Measurements from ENCODE around the gene LRP1.
A peak's percentile ranks its signal among the peaks of the same experiment; 100 is the strongest.

The LRP1 gene

DNA sequence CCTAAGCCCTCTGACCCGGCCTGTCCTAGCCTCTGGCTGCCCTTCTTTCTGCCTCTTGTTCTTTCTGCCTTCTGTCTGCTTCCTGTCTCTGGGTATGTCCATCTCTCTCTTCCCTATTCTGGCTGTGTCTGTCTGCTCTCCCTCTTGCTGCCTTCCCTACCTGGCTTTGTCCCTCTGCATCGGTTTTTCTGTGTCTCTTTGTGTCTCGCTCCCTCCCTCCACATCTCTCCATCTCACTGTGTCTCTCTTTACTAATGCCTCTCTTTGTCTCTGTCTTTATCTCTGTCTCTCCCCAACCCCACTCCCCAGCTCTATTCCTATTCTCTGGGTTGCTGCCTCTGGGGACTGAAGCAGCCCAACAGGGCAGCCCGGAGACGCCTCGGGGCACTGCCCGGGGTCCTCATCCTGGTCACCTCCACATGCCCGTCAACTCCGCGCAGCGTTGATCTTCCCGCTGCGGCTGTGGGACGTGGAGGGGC is 111.3 kb downstream of the LRP1 start:
- H3K27me3 ChIP-seq (ENCODE audit: control insufficient read depth, insufficient read depth, low read length): peaks cover 6% of the 10 kb centered on the region
- no peaks in the 10 kb centered on the region for H3K79me2 ChIP-seq

DNA sequence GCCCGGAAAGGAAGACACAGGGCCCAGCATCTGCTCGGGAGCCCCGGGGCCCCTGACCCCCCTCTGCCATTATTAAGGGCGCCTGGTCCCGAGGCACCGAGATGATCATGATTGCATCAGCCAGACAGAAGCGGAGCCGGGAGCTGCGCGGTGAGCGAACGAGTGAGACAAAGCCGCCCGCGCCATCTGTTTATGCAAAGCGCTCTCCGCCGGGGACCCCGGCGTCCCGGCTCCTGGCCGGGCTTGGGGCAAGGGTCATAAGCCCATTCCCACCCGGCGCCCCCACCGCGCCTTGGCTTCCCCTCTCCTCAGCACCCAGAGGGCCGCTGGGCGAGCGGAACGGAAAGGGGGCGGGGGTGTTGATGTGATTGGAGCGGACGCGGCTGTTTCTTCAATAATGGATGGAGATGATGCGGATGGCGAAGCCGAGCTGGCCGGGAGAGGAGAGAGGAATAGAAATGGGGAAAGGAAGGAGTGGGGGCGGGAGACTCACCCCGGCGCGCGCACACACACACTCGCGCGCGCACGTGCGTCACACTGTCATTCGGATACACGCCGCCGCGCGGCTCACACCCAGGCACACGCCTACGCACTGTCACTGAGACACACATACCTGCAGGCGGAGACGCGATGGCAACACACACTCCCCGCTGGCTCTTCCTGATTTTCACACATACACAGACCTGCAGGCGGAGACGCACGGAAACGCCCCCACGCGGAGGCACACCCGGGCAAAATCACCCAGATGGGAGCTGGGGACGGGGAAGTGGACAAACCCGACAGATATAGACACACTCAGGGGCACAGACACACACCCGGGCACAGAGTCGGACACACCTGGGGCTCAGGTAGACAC is 112.0 kb downstream of the LRP1 start:
- Histone ChIP-seq H3K79me2 (no peaks in the 10 kb centered on the region), H3K27ac (no peak overlapping the region), H3K4me2 (ENCODE audit: low read length) (peak overlapping the region; percentile 32), H3K4me3 (ENCODE audit: low read depth, low read length) (peak overlapping the region; percentile 6), H3K9me3 (ENCODE audit: control insufficient read depth, low read length) (no peaks in the 10 kb centered on the region), H3K9ac (no peak overlapping the region), H2AFZ (peak overlapping the region; percentile 65), H3K36me3 (ENCODE audit: control insufficient read depth, insufficient read depth, low read length) (no peaks in the 10 kb centered on the region), H3K4me1 (peaks cover 18% of the 10 kb centered on the region), H3K27me3 (ENCODE audit: control insufficient read depth, insufficient read depth, low read length) (peaks cover 6% of the 10 kb centered on the region)
- TF ChIP-seq, protein P1, sequence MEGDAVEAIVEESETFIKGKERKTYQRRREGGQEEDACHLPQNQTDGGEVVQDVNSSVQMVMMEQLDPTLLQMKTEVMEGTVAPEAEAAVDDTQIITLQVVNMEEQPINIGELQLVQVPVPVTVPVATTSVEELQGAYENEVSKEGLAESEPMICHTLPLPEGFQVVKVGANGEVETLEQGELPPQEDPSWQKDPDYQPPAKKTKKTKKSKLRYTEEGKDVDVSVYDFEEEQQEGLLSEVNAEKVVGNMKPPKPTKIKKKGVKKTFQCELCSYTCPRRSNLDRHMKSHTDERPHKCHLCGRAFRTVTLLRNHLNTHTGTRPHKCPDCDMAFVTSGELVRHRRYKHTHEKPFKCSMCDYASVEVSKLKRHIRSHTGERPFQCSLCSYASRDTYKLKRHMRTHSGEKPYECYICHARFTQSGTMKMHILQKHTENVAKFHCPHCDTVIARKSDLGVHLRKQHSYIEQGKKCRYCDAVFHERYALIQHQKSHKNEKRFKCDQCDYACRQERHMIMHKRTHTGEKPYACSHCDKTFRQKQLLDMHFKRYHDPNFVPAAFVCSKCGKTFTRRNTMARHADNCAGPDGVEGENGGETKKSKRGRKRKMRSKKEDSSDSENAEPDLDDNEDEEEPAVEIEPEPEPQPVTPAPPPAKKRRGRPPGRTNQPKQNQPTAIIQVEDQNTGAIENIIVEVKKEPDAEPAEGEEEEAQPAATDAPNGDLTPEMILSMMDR (IDR thresholded peaks at IDR 0.05): peak; percentile 5

More for the DNA sequence above, 111.3 kb downstream of the LRP1 start:
- no peaks in the 10 kb centered on the region for H3K36me3 ChIP-seq (ENCODE audit: control insufficient read depth, insufficient read depth, low read length)
- no peak overlapping the region for H3K9ac ChIP-seq
- TF ChIP-seq, protein P1 (IDR thresholded peaks at IDR 0.05): no peak
- no peak overlapping the region for H3K4me2 ChIP-seq (ENCODE audit: low read length)
- H3K27ac ChIP-seq: no peak overlapping the region
- H3K4me3 ChIP-seq (ENCODE audit: low read depth, low read length): no peak overlapping the region
- H3K4me1 ChIP-seq: peaks cover 18% of the 10 kb centered on the region
- no peaks in the 10 kb centered on the region for H3K9me3 ChIP-seq (ENCODE audit: control insufficient read depth, low read length)
- peak overlapping the region; percentile 65 for H2AFZ ChIP-seq

DNA sequence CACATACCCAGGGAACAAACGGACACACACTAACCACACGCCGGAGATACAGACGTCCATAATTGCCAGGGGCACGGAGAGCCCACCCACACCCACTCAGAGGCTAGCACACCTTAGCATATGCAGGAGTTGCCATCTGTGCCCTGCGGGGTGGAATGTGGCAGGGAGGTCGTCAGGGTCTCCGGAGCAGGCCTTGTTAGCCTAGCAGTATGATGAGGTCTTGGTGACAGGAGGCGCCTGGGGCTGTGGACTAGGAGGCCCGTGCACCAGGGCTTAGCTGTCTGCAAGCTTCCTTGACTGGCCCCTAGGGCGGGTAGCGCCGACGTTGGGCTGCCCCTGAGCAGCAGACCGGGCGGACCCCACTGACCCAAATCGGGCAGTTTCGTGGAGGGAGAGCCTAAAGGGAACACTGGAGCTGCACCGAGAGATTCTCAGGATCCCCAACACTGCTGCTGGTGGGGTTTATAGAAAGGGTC is 112.7 kb downstream of the LRP1 start:
- no peak overlapping the region for H3K27ac ChIP-seq
- H3K4me1 ChIP-seq: peaks cover 18% of the 10 kb centered on the region
- no peaks in the 10 kb centered on the region for H3K9me3 ChIP-seq (ENCODE audit: control insufficient read depth, low read length)
- no peak overlapping the region for H3K9ac ChIP-seq
- no peaks in the 10 kb centered on the region for H3K36me3 ChIP-seq (ENCODE audit: control insufficient read depth, insufficient read depth, low read length)
- peak overlapping the region; percentile 32 for H3K4me2 ChIP-seq (ENCODE audit: low read length)
- TF ChIP-seq, protein P1 (IDR thresholded peaks at IDR 0.05): no peak
- no peaks in the 10 kb centered on the region for H3K79me2 ChIP-seq
- H3K4me3 ChIP-seq (ENCODE audit: low read depth, low read length): no peak overlapping the region
- H2AFZ ChIP-seq: peak overlapping the region; percentile 65
- peaks cover 6% of the 10 kb centered on the region for H3K27me3 ChIP-seq (ENCODE audit: control insufficient read depth, insufficient read depth, low read length)

DNA sequence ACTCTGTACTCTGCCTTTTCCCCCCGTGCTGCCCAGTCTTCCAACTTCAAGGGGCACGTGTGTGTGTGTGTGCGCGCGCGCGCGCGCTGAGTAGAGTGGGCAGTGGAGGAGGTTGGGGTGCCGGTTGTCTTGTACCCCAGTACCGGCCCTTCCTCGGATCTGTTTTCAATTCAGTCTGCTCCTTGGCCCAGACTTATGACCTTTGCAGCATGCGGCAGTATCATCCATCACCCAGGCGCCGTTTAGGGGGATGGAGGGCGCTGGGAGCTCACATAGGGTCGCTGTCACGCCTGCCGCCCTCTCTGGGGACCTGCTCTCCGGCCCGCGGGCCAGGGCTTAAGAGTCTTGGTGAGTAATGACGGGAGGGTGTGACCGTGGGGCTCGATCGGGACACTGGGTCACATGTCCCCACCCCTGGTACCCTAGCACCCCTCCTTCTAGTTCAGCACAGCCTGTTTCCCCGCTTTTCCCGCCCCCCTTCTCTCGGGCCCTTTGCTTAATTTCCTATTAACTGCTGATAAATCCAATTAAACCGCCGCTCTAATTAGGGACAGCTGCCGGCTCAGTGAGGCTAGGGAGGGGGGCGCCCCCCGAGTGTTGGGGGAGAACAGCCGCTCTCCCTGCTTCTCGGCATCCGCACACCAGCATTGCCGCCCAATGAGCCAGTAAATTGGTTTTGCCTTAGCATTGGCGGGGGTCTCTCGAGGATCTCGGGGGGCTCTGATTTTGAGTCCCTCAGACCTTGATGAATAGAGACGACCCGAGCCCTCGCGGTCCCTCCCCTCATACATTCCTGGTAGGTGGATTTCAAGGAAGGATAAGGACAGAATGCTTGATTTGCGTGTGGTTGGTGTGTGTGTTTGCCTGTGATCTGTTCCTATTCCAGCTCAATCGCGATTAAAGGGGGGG is 113.4 kb downstream of the LRP1 start:
- Histone ChIP-seq H3K4me1 (peaks cover 18% of the 10 kb centered on the region), H3K4me2 (ENCODE audit: low read length) (no peak overlapping the region), H3K36me3 (ENCODE audit: control insufficient read depth, insufficient read depth, low read length) (no peaks in the 10 kb centered on the region), H3K27ac (no peak overlapping the region), H3K9ac (no peak overlapping the region), H3K4me3 (ENCODE audit: low read depth, low read length) (no peak overlapping the region), H3K27me3 (ENCODE audit: control insufficient read depth, insufficient read depth, low read length) (peaks cover 3% of the 10 kb centered on the region), H3K9me3 (ENCODE audit: control insufficient read depth, low read length) (no peaks in the 10 kb centered on the region), H2AFZ (no peak overlapping the region), H3K79me2 (no peaks in the 10 kb centered on the region)
- TF ChIP-seq, protein P1 (IDR thresholded peaks at IDR 0.05): no peak

Measured in parathyroid adenoma (tissue), 2 donors.